H9 (cell line): ENCODE measurements around the gene WDR77. TPM values are rescaled to one million over a fixed set of nuclear protein-coding genes. Genes with fewer than 3 reads are reported as not detected.

Source experiments
- DNase-seq: peaks from one replicate; pipeline ENCODE4 v3.0.0-alpha.2; 2017
- H2AFZ ChIP-seq: one replicate; pipeline ENCODE4 v1.6.1; 2013; ENCODE audit warnings: mild to moderate bottlenecking, low read length, control low read depth, moderate library complexity
- H2AK5ac ChIP-seq: 2 replicates; pipeline ENCODE4 v1.6.1; 2013; ENCODE audit warnings: low read length, control low read depth, mixed read lengths; ENCODE audit not compliant: insufficient read length
- H2BK120ac ChIP-seq: one replicate; pipeline ENCODE4 v1.6.1; 2013; ENCODE audit warnings: low read depth, mild to moderate bottlenecking, low read length, control low read depth, inconsistent platforms; ENCODE audit not compliant: poor library complexity, severe bottlenecking
- H2BK12ac ChIP-seq: 2 replicates; pipeline ENCODE4 v1.6.1; 2013; ENCODE audit warnings: low read length, control low read depth, mixed read lengths, low read depth; ENCODE audit not compliant: insufficient read length
- H2BK15ac ChIP-seq: 2 replicates; pipeline ENCODE4 v1.6.1; 2013; ENCODE audit warnings: low read depth, low read length, control low read depth
- H2BK20ac ChIP-seq: one replicate; pipeline ENCODE4 v1.6.1; 2013; ENCODE audit warnings: low read depth, mild to moderate bottlenecking, low read length, control low read depth, inconsistent platforms; ENCODE audit not compliant: poor library complexity, severe bottlenecking
- H2BK5ac ChIP-seq: 2 replicates; pipeline ENCODE4 v1.6.1; 2013; ENCODE audit warnings: low read length, control low read depth, mixed read lengths; ENCODE audit not compliant: insufficient read length
- H3K14ac ChIP-seq: 2 replicates; pipeline ENCODE4 v1.6.1; 2013; ENCODE audit warnings: low read length, control low read depth; ENCODE audit not compliant: insufficient read depth
- H3K18ac ChIP-seq: 2 replicates; pipeline ENCODE4 v1.6.1; 2013; ENCODE audit warnings: low read depth, mild to moderate bottlenecking, mixed read lengths, low read length, control low read depth; ENCODE audit not compliant: insufficient read length
- H3K23ac ChIP-seq: 2 replicates; pipeline ENCODE4 v1.6.1; 2013; ENCODE audit warnings: low read length, control low read depth, mixed read lengths, low read depth; ENCODE audit not compliant: insufficient read length
- H3K23me2 ChIP-seq: 2 replicates; pipeline ENCODE4 v1.6.1; 2013; ENCODE audit warnings: low read depth, mild to moderate bottlenecking, mixed read lengths, low read length, control low read depth; ENCODE audit not compliant: insufficient read length, poor library complexity, severe bottlenecking
- H3K27ac ChIP-seq: 2 replicates; pipeline ENCODE4 v1.5.1; 2013; ENCODE audit warnings: low read length, control low read depth, mixed read lengths, low read depth; ENCODE audit not compliant: insufficient read length
- H3K27me3 ChIP-seq: 2 replicates; pipeline ENCODE4 v1.6.1; 2013; ENCODE audit warnings: low read length, control low read depth, inconsistent platforms; ENCODE audit not compliant: insufficient read depth
- H3K4ac ChIP-seq: 2 replicates; pipeline ENCODE4 v1.6.1; 2013; ENCODE audit warnings: low read depth, mild to moderate bottlenecking, control low read depth, inconsistent platforms, low read length, moderate library complexity
- H3K4me1 ChIP-seq: 2 replicates; pipeline ENCODE4 v1.6.1; 2013; ENCODE audit warnings: low read length, control low read depth, inconsistent platforms; ENCODE audit not compliant: insufficient read depth
- H3K4me2 ChIP-seq: 2 replicates; pipeline ENCODE4 v1.6.1; 2013; ENCODE audit warnings: low read length, control low read depth, mixed read lengths; ENCODE audit not compliant: insufficient read length, insufficient read depth
- H3K56ac ChIP-seq: 2 replicates; pipeline ENCODE4 v1.6.1; 2013; ENCODE audit warnings: low read depth, mild to moderate bottlenecking, mixed read lengths, low read length, control low read depth; ENCODE audit not compliant: insufficient read length
- H3K79me1 ChIP-seq: 2 replicates; pipeline ENCODE4 v1.6.1; 2013; ENCODE audit warnings: low read depth, mild to moderate bottlenecking, moderate library complexity, low read length, control low read depth, inconsistent platforms; ENCODE audit not compliant: insufficient read depth, poor library complexity, severe bottlenecking
- H3K79me2 ChIP-seq: 2 replicates; pipeline ENCODE4 v1.6.1; 2013; ENCODE audit warnings: low read length, control low read depth, inconsistent platforms; ENCODE audit not compliant: insufficient read depth
- H3K9ac ChIP-seq: 2 replicates; pipeline ENCODE4 v1.6.1; 2013; ENCODE audit warnings: low read length, control low read depth, mixed read lengths; ENCODE audit not compliant: insufficient read length; ENCODE audit errors: extremely low read depth
- H3K9me3 ChIP-seq: one replicate; pipeline ENCODE4 v1.6.1; 2013; ENCODE audit warnings: low read depth, low read length, inconsistent platforms; ENCODE audit not compliant: control insufficient read depth
- H3T11ph ChIP-seq: one replicate; pipeline ENCODE4 v1.6.1; 2013; ENCODE audit warnings: mild to moderate bottlenecking, low read length, control low read depth, inconsistent platforms
- H4K20me1 ChIP-seq: one replicate; pipeline ENCODE4 v1.6.1; 2013; ENCODE audit not compliant: control insufficient read depth, insufficient read length, insufficient read depth
- H4K5ac ChIP-seq: 2 replicates; pipeline ENCODE4 v1.6.1; 2013; ENCODE audit warnings: low read depth, mild to moderate bottlenecking, mixed read lengths, low read length, control low read depth; ENCODE audit not compliant: insufficient read length
- H4K8ac ChIP-seq: replicated peaks from 2 replicates; pipeline ENCODE4 v1.6.1; 2013; ENCODE audit warnings: low read length, control low read depth, mixed read lengths, low read depth; ENCODE audit not compliant: insufficient read length
- H4K91ac ChIP-seq: 2 replicates; pipeline ENCODE4 v1.6.1; 2013; ENCODE audit warnings: low read depth, mild to moderate bottlenecking, moderate library complexity, mixed read lengths, low read length, control low read depth; ENCODE audit not compliant: insufficient read length
- H3K27ac Mint-ChIP-seq, 3 experiments: 2 replicates in 2 of 3; 3 replicates in 1 of 3; pipeline ENCODE4 v1.8.0; 2020 to 2021; ENCODE audit warnings: mixed read lengths in 3 of 3, mild to moderate bottlenecking in 1 of 3, moderate library complexity in 1 of 3
- H3K27me3 Mint-ChIP-seq: 2 replicates; pipeline ENCODE4 v1.8.0; 2021; ENCODE audit warnings: low read depth, mild to moderate bottlenecking, moderate library complexity, mixed read lengths
- H3K36me3 Mint-ChIP-seq, 3 experiments: 2 replicates in 2 of 3; 3 replicates in 1 of 3; pipeline ENCODE4 v1.8.0; 2020 to 2021; ENCODE audit warnings: low read depth in 3 of 3, mixed read lengths in 3 of 3; ENCODE audit not compliant: insufficient read depth in 1 of 3
- H3K4me1 Mint-ChIP-seq, 2 experiments: 2 replicates each; pipeline ENCODE4 v1.8.0; 2020; ENCODE audit warnings: mixed read lengths in 2 of 2
- H3K4me3 Mint-ChIP-seq, 2 experiments: 2 replicates in 1 of 2; 3 replicates in 1 of 2; pipeline ENCODE4 v1.8.0; 2020 to 2021; ENCODE audit warnings: mild to moderate bottlenecking in 2 of 2, mixed read lengths in 2 of 2, moderate library complexity in 1 of 2
- H3K9me3 Mint-ChIP-seq, 2 experiments: 2 replicates in 1 of 2; 3 replicates in 1 of 2; pipeline ENCODE4 v1.8.0; 2020; ENCODE audit warnings: mild to moderate bottlenecking in 2 of 2, mixed read lengths in 2 of 2, moderate library complexity in 1 of 2
- whole genome bisulfite sequencing: extraction: QIAGEN DNeasy Blood & Tissue Kit; methylation state at CpG from one replicate; pipeline ENCODE4 v1.1.7; 2013; ENCODE audit warnings: missing lambda C conversion rate, low lambda C conversion rate, mixed read lengths; ENCODE audit not compliant: insufficient read length; ENCODE audit errors: extremely low coverage; 5-methylcytosine and 5-hydroxymethylcytosine counted together
- total RNA-seq: library from RNA; stranded (reverse); gene quantifications from 2 replicates; pipeline ENCODE4 v1.2.1, GENCODE V29; 2021
- TF ChIP-seq, protein P1 (sequence below): fragments of 200-600 bp; sonication (generic); conservative IDR thresholded peaks from 3 replicates; pipeline ENCODE4 v1.8.0; 2021; ENCODE audit warnings: antibody characterized with exemption, mild to moderate bottlenecking

The WDR77 gene
- total RNA-seq, 1 experiment from 2014 or later, result 70.9 TPM

DNA sequence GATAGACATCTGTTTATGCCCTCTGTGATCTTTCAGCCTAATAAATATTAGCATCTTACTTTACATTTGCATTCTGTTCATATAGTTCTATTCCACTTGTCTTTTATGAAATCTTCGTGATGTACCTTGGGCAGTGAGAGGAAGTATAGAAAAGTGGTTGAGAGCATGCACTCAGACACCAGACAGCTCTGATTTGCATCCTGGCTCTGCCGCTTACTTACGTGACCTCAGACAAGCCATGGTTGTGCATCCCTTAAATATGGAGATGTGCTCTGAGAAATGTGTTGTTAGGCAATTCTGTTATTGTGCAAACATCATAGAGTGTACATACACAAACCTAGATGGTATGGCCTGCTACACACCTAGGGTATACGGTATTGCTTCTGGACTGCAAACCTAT, 44.5 kb downstream of the WDR77 start:
- Histone ChIP-seq H4K91ac (no peak overlapping the region), H2BK120ac (no peak overlapping the region), H2BK12ac (no peak overlapping the region), H4K20me1 (no peaks in the 10 kb centered on the region), H3K9ac (no peak overlapping the region), H3K23me2 (no peaks in the 10 kb centered on the region), H2AFZ (no peak overlapping the region), H3K27ac (no peak overlapping the region), H3K4me1 (no peaks in the 10 kb centered on the region), H3K23ac (no peak overlapping the region), H3K79me1 (no peaks in the 10 kb centered on the region), H4K5ac (no peak overlapping the region), H2AK5ac (no peak overlapping the region), H3K4me2 (no peak overlapping the region), H4K8ac (no peak overlapping the region), H3K56ac (no peak overlapping the region), H2BK20ac (no peak overlapping the region), H3K4ac (no peak overlapping the region), H2BK15ac (no peak overlapping the region), H3K79me2 (no peaks in the 10 kb centered on the region), H3T11ph (no peak overlapping the region), H3K14ac (no peak overlapping the region), H3K9me3 (no peaks in the 10 kb centered on the region), H3K27me3 (no peaks in the 10 kb centered on the region), H3K18ac (no peak overlapping the region), H2BK5ac (no peak overlapping the region)
- no peak overlapping the region for H3K27ac Mint-ChIP-seq
- peaks cover 5 to 7% of the 10 kb centered on the region in 2 experiments; a peak in 3 of 4 replicates for H3K4me1 Mint-ChIP-seq
- DNase-seq, result no peak
- no peak overlapping the region for H3K4me3 Mint-ChIP-seq
- H3K9me3 Mint-ChIP-seq, result no peaks in the 10 kb centered on the region
- no peaks in the 10 kb centered on the region; the same call in 1 of the 2 replicates for H3K27me3 Mint-ChIP-seq
- no CpG with 5 or more reads among the region's 4 CpGs for WGBS
- TF ChIP-seq, protein P1, sequence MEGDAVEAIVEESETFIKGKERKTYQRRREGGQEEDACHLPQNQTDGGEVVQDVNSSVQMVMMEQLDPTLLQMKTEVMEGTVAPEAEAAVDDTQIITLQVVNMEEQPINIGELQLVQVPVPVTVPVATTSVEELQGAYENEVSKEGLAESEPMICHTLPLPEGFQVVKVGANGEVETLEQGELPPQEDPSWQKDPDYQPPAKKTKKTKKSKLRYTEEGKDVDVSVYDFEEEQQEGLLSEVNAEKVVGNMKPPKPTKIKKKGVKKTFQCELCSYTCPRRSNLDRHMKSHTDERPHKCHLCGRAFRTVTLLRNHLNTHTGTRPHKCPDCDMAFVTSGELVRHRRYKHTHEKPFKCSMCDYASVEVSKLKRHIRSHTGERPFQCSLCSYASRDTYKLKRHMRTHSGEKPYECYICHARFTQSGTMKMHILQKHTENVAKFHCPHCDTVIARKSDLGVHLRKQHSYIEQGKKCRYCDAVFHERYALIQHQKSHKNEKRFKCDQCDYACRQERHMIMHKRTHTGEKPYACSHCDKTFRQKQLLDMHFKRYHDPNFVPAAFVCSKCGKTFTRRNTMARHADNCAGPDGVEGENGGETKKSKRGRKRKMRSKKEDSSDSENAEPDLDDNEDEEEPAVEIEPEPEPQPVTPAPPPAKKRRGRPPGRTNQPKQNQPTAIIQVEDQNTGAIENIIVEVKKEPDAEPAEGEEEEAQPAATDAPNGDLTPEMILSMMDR, result no peak
- no peaks in the 10 kb centered on the region for H3K36me3 Mint-ChIP-seq
